GM12891 (cell line): ENCODE measurements around the gene DCDC1.

Experiments
- DNase-seq: peaks from one replicate; pipeline ENCODE4 v3.0.0; 2011; ENCODE audit warnings: low spot score; ENCODE audit not compliant: insufficient read length
- FAIRE-seq: peaks from 2 replicates; lab custom pipeline; 2011; peaks lifted over from hg19 to GRCh38; lab: Jason Lieb, UNC
- PAX5 ChIP-seq: IDR thresholded peaks from 2 replicates; pipeline ENCODE4 v1.6.1; 2011; ENCODE audit warnings: low read length, moderate library complexity, mild to moderate bottlenecking; ENCODE audit not compliant: insufficient read depth, severe bottlenecking
- POLR2A ChIP-seq: IDR thresholded peaks from 2 replicates; pipeline ENCODE4 v1.6.1; 2011; ENCODE audit warnings: low read depth, low read length, control low read depth
- POLR2AphosphoS5 ChIP-seq: IDR thresholded peaks from 2 replicates; pipeline ENCODE4 v1.6.1; 2011; ENCODE audit warnings: low read depth, low read length, control low read depth
- POU2F2 ChIP-seq: IDR thresholded peaks from 2 replicates; pipeline ENCODE4 v1.6.1; 2011; ENCODE audit warnings: low read depth, mild to moderate bottlenecking, control low read depth, low read length, moderate library complexity
- SPI1 ChIP-seq: IDR thresholded peaks from 2 replicates; pipeline ENCODE4 v1.6.1; 2011; ENCODE audit warnings: low read depth, low read length, control low read depth
- TAF1 ChIP-seq: IDR thresholded peaks from 2 replicates; pipeline ENCODE4 v1.6.1; 2011; ENCODE audit warnings: low read depth, low read length, control low read depth

DCDC1 gene

GRCh38 chr11:30853439-30853838 is 516.1 kb downstream of the DCDC1 start:
- FAIRE-seq (no peak), DNase-seq (no peak)
- no peak for TF ChIP-seq TAF1

- no peak for TF ChIP-seq POU2F2
- no peak for TF ChIP-seq PAX5
- no peak for FAIRE-seq
- DNase-seq = no peak
Measured at GRCh38 chr11:30852645-30853044, 516.9 kb downstream of the DCDC1 start.

- no peak for TF ChIP-seq POLR2AphosphoS5
- no peak for TF ChIP-seq POU2F2
- FAIRE-seq (no peak), DNase-seq (no peak)
Measured at GRCh38 chr11:30852091-30852490, 517.4 kb downstream of the DCDC1 start.

GRCh38 chr11:30837252-30837651 is 532.3 kb downstream of the DCDC1 start:
- FAIRE-seq (no peak), DNase-seq (no peak)
- no peak for TF ChIP-seq TAF1
- TF ChIP-seq POU2F2 = no peak
- no peak for TF ChIP-seq PAX5
- no peak for TF ChIP-seq POLR2AphosphoS5
- TF ChIP-seq POLR2A = no peak

GRCh38 chr11:30832831-30833230 is 536.7 kb downstream of the DCDC1 start:
- FAIRE-seq = no peak
- DNase-seq = no peak
- TF ChIP-seq POU2F2 (no peak), POLR2AphosphoS5 (no peak), TAF1 (no peak), PAX5 (no peak), SPI1 (no peak), POLR2A (no peak)

GRCh38 chr11:30830681-30831080 is 538.9 kb downstream of the DCDC1 start:
- TF ChIP-seq SPI1 (no peak), POLR2AphosphoS5 (no peak), POLR2A (no peak)
- FAIRE-seq (no peak), DNase-seq (no peak)

- DNase-seq (no peak), FAIRE-seq (no peak)
- TF ChIP-seq POLR2AphosphoS5 = no peak
- TF ChIP-seq PAX5 = no peak
- no peak for TF ChIP-seq SPI1
- TF ChIP-seq POLR2A = no peak
- no peak for TF ChIP-seq POU2F2
- TF ChIP-seq TAF1 = no peak
Measured at GRCh38 chr11:30826911-30827310, 542.6 kb downstream of the DCDC1 start.

- TF ChIP-seq POLR2A (no peak), POU2F2 (no peak), TAF1 (no peak), POLR2AphosphoS5 (no peak), PAX5 (no peak), SPI1 (no peak)
- no peak for FAIRE-seq
- no peak for DNase-seq
Measured at GRCh38 chr11:30825723-30826122, 543.8 kb downstream of the DCDC1 start.

GRCh38 chr11:30823119-30823518 is 546.4 kb downstream of the DCDC1 start:
- TF ChIP-seq POLR2A (no peak), SPI1 (no peak), POLR2AphosphoS5 (no peak), TAF1 (no peak), PAX5 (no peak), POU2F2 (no peak)
- no peak for DNase-seq
- no peak for FAIRE-seq

- no peak for DNase-seq
- FAIRE-seq = no peak
- no peak for TF ChIP-seq POLR2A
- no peak for TF ChIP-seq POLR2AphosphoS5
- TF ChIP-seq TAF1 = no peak
- TF ChIP-seq SPI1 = no peak
Measured at GRCh38 chr11:30821438-30821965, 548.0 kb downstream of the DCDC1 start.

- no peak for FAIRE-seq
- TF ChIP-seq PAX5 = no peak
- TF ChIP-seq SPI1 = no peak
- no peak for TF ChIP-seq POLR2A
- no peak for TF ChIP-seq POLR2AphosphoS5
- no peak for TF ChIP-seq TAF1
- TF ChIP-seq POU2F2 = no peak
- no peak for DNase-seq
Measured at GRCh38 chr11:30818721-30819120, 550.8 kb downstream of the DCDC1 start.
